A549 (cell line): ENCODE results near the gene WNT11. TPM values are rescaled to one million over a fixed set of nuclear protein-coding genes. Genes with fewer than 3 reads are reported as not detected.
A peak's percentile ranks its signal among the peaks of the same experiment; 100 is the strongest.

Experiments used
- ATAC-seq, 2 experiments: fragments of 200-7000 bp in 1 of 2; fragments of >200 bp in 1 of 2; cut with Nextera tagmentation in 1 of 2; cut with Tn5 transposase in 1 of 2; 3 replicates each; pipeline versions ENCODE4 v1.8.0 to v1.9.1; 2018 to 2020; ENCODE audit warnings: mild to moderate bottlenecking in 1 of 2, moderate library complexity in 1 of 2
- CTCF ChIA-PET: fragments of 300-600 bp; sonication (Branson Sonifier 250); formaldehyde crosslinking; extraction: SDS; loops from one replicate; lab custom pipeline; 2021; ENCODE audit warnings: antibody characterized with exemption, inconsistent platforms; lab: Yijun Ruan, JAX
- POLR2A ChIA-PET: fragments of 350-600 bp; formaldehyde crosslinking; extraction: SDS; loops from one replicate; lab custom pipeline; 2021; ENCODE audit warnings: antibody characterized with exemption, inconsistent platforms; lab: Yijun Ruan, JAX
- DNase-seq, 2 experiments: peaks; one replicate each; pipeline versions ENCODE4 v3.0.0 to v3.0.0-alpha.2; 2011 to 2016; ENCODE audit warnings: low read depth in 1 of 2, low spot score in 1 of 2
- FAIRE-seq: peaks from 2 replicates; lab custom pipeline; 2011; peaks lifted over from hg19 to GRCh38; lab: Jason Lieb, UNC
- H3K27ac ChIP-seq, 2 experiments: fragments of >200 bp; sonication (Bioruptor Twin); formaldehyde crosslinking; 3 replicates each; pipeline ENCODE4 v1.5.1; 2016 to 2017
- H3K4me1 ChIP-seq: fragments of >200 bp; sonication (Bioruptor Twin); formaldehyde crosslinking; 3 replicates; pipeline ENCODE4 v1.6.1; 2016
- H3K4me2 ChIP-seq: fragments of >200 bp; sonication (Bioruptor Twin); formaldehyde crosslinking; 3 replicates; pipeline ENCODE4 v1.6.1; 2016
- H3K4me3 ChIP-seq: fragments of >200 bp; sonication (Bioruptor Twin); formaldehyde crosslinking; 3 replicates; pipeline ENCODE4 v1.5.1; 2016
- H3K9me3 ChIP-seq: fragments of >200 bp; sonication (Bioruptor Twin); formaldehyde crosslinking; 3 replicates; pipeline ENCODE4 v1.6.1; 2016
- CHD2 ChIP-seq: fragments of 150-350 bp; IDR thresholded peaks from 2 replicates; pipeline ENCODE4 v1.6.1; 2014; ENCODE audit warnings: low read length; ENCODE audit not compliant: partially characterized antibody
- E2F6 ChIP-seq: IDR thresholded peaks from 2 replicates; pipeline ENCODE4 v1.6.1; 2012; ENCODE audit warnings: low read depth, borderline replicate concordance
- HOXB13 ChIP-seq: fragments of 250-450 bp; sonication (Bioruptor Pico); IDR thresholded peaks from 2 replicates; pipeline ENCODE4 v1.5.0; 2020; ENCODE audit warnings: low read depth, mild to moderate bottlenecking, moderate library complexity
- JUN ChIP-seq, 2 experiments: fragments of >200 bp; sonication (Bioruptor Twin); formaldehyde crosslinking; IDR thresholded peaks; 2 replicates in 1 of 2; 3 replicates in 1 of 2; pipeline ENCODE4 v1.6.1; 2016 to 2017
- MAZ ChIP-seq: fragments of 150-350 bp; IDR thresholded peaks from 2 replicates; pipeline ENCODE4 v1.6.1; 2014; ENCODE audit warnings: antibody characterized with exemption, low read depth, low read length, borderline replicate concordance
- MYC ChIP-seq: IDR thresholded peaks from 2 replicates; pipeline ENCODE4 v1.6.1; 2012; ENCODE audit warnings: mild to moderate bottlenecking, inconsistent platforms, low read length, improper control_type of control experiment, borderline replicate concordance
- POLR2A ChIP-seq: IDR thresholded peaks from 2 replicates; pipeline ENCODE4 v1.6.1; 2012; ENCODE audit warnings: mild to moderate bottlenecking, low read length
- POLR2AphosphoS2 ChIP-seq: conservative IDR thresholded peaks from 2 replicates; pipeline ENCODE4 v1.6.1; 2012; ENCODE audit warnings: low read length, improper control_type of control experiment, inconsistent platforms
- RAD21 ChIP-seq, 2 experiments: fragments of >200 bp in 1 of 2; sonication (Bioruptor Twin) in 1 of 2; formaldehyde crosslinking in 1 of 2; IDR thresholded peaks in 1 of 2; conservative IDR thresholded peaks in 1 of 2; 2 replicates in 1 of 2; 3 replicates in 1 of 2; pipeline ENCODE4 v1.6.1; 2012 to 2018; ENCODE audit warnings: inconsistent platforms in 1 of 2
- RCOR1 ChIP-seq: fragments of 150-350 bp; IDR thresholded peaks from 2 replicates; pipeline ENCODE4 v1.6.1; 2014; ENCODE audit warnings: antibody characterized with exemption, low read length, low read depth
- RNF2 ChIP-seq: fragments of 200-600 bp; sonication (generic); IDR thresholded peaks from 2 replicates; pipeline ENCODE4 v1.6.1; 2016; ENCODE audit warnings: low read depth, mild to moderate bottlenecking, antibody characterized with exemption, moderate library complexity, borderline replicate concordance
- SMC3 ChIP-seq: fragments of >200 bp; sonication (Bioruptor Twin); formaldehyde crosslinking; IDR thresholded peaks from 3 replicates; pipeline ENCODE4 v1.6.1; 2018; ENCODE audit warnings: inconsistent platforms
- WGBS: methylation state at CpG from one replicate; pipeline ENCODE4 v1.1.6; 2017; ENCODE audit errors: missing lambda C conversion rate; 5-methylcytosine and 5-hydroxymethylcytosine counted together
- polyA plus RNA-seq, 4 experiments: library from polyadenylated mRNA; depleted of rRNA in 3 of 4; stranded (reverse); fragments of >200 nt; fragmentation: RNase III in 1 of 4; extraction: RNeasy Plus Mini Kit Qiagen cat#74134 plus additional on column Dnase treatment in 1 of 4; gene quantifications; 2 replicates in 3 of 4; 3 replicates in 1 of 4; pipeline ENCODE4 v1.2.3, GENCODE V29; 2011 to 2017
- TF ChIP-seq, protein P1 (sequence below): IDR thresholded peaks from 2 replicates; pipeline ENCODE4 v1.6.1; 2012
- TF ChIP-seq, protein P2 (sequence below): fragments of >200 bp; sonication (Bioruptor Twin); formaldehyde crosslinking; IDR thresholded peaks from 3 replicates; pipeline ENCODE4 v1.6.1; 2016
- TF ChIP-seq, protein P3 (sequence below): fragments of >200 bp; sonication (Bioruptor Twin); formaldehyde crosslinking; IDR thresholded peaks from 3 replicates; pipeline ENCODE4 v1.5.1; 2016

The WNT11 gene
- polyA plus RNA-seq, 2 of the 4 experiments (the other 2 are of a cell fraction), result 0.36 to 0.57 TPM

- TF ChIP-seq POLR2A, result peak; percentile 20; the same call in 1 of the 2 replicates
- no peak for TF ChIP-seq HOXB13 (CRISPR knock-in tag)
Observed at GRCh38 chr11:76208438-76209374, 2.4 kb upstream of the WNT11 start (continued).

GRCh38 chr11:76207642-76208401, 1.5 kb upstream of the WNT11 start:
- H3K4me2 ChIP-seq, result peak overlapping the region; percentile 99
- peak; percentile 85 to 89 for DNase-seq
- no peaks in the 10 kb centered on the region for H3K9me3 ChIP-seq
- peak overlapping the region; percentile 70 to 85; a peak in 5 of 6 replicates for H3K27ac ChIP-seq
- H3K4me1 ChIP-seq, result 0 out of 3 replicates have a peak, but pooled peaks cover 9% of the 10 kb centered on the region
- TF ChIP-seq JUN (IDR thresholded peaks at IDR 0.05) (peak in 1 of 2 experiments; percentile 22; a peak in 1 of 5 replicates), RCOR1 (no peak), RAD21 (conservative IDR thresholded peaks at IDR 0.05 in 1 of 2, IDR thresholded peaks at IDR 0.05 in 1 of 2) (peak; percentile 79 to 95), RNF2 (0 out of 2 replicates have a peak, but pooled peaks have one; percentile 87), SMC3 (peak; percentile 92), CHD2 (no peak), E2F6 (peak; percentile 51), MAZ (peak; percentile 48; the same call in 1 of the 2 replicates), MYC (0 out of 2 replicates have a peak, but pooled peaks have one; percentile 3)
- TF ChIP-seq, protein P1, sequence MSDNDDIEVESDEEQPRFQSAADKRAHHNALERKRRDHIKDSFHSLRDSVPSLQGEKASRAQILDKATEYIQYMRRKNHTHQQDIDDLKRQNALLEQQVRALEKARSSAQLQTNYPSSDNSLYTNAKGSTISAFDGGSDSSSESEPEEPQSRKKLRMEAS, result peak; percentile 61
- TF ChIP-seq, protein P2, sequence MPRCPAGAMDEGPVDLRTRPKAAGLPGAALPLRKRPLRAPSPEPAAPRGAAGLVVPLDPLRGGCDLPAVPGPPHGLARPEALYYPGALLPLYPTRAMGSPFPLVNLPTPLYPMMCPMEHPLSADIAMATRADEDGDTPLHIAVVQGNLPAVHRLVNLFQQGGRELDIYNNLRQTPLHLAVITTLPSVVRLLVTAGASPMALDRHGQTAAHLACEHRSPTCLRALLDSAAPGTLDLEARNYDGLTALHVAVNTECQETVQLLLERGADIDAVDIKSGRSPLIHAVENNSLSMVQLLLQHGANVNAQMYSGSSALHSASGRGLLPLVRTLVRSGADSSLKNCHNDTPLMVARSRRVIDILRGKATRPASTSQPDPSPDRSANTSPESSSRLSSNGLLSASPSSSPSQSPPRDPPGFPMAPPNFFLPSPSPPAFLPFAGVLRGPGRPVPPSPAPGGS, result no peak
- TF ChIP-seq, protein P3, sequence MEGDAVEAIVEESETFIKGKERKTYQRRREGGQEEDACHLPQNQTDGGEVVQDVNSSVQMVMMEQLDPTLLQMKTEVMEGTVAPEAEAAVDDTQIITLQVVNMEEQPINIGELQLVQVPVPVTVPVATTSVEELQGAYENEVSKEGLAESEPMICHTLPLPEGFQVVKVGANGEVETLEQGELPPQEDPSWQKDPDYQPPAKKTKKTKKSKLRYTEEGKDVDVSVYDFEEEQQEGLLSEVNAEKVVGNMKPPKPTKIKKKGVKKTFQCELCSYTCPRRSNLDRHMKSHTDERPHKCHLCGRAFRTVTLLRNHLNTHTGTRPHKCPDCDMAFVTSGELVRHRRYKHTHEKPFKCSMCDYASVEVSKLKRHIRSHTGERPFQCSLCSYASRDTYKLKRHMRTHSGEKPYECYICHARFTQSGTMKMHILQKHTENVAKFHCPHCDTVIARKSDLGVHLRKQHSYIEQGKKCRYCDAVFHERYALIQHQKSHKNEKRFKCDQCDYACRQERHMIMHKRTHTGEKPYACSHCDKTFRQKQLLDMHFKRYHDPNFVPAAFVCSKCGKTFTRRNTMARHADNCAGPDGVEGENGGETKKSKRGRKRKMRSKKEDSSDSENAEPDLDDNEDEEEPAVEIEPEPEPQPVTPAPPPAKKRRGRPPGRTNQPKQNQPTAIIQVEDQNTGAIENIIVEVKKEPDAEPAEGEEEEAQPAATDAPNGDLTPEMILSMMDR, result peak; percentile 99
- peak; percentile 52 to 79 for ATAC-seq
- ChIA-PET CTCF (interaction anchor here (0.7 to 13.1 kb wide), 80 partner anchors 12 to 807 kb away, joined by 3 to 222 read pairs (median 4); no protein-coding TSS in a partner anchor), POLR2A (interaction anchor here (1.1 to 2.0 kb wide), 3 partner anchors 11 to 625 kb away, joined by 4 to 11 read pairs (median 5); no protein-coding TSS in a partner anchor)
- H3K4me3 ChIP-seq, result peak overlapping the region; percentile 60
- FAIRE-seq, result no peak
- 10% methylated on average over 39 of the region's 55 CpGs for WGBS

GRCh38 chr11:76206077-76206326, 300 bp downstream of the WNT11 start:
- TF ChIP-seq POLR2A (no peak), HOXB13 (CRISPR knock-in tag) (no peak), POLR2AphosphoS2 (no peak)
- TF ChIP-seq, all 56 proteins: peak for 0
- H3K4me2 ChIP-seq, result peak overlapping the region; percentile 99
- H3K9me3 ChIP-seq, result no peaks in the 10 kb centered on the region
- peak overlapping the region in 1 of 2 experiments; percentile 69; a peak in 2 of 6 replicates for H3K27ac ChIP-seq
- CTCF ChIA-PET, result interaction anchor here (0.7 to 13.1 kb wide), 6 partner anchors 11 to 310 kb away, joined by 3 to 222 read pairs (median 12); no protein-coding TSS in a partner anchor
- H3K4me3 ChIP-seq, result peak overlapping the region; percentile 60
- no peak for ATAC-seq
- no peak for FAIRE-seq
- WGBS, result 67% methylated on average over 11 of the region's 18 CpGs
- 0 out of 3 replicates have a peak, but pooled peaks cover 9% of the 10 kb centered on the region for H3K4me1 ChIP-seq
- DNase-seq, result no peak
- POLR2A ChIA-PET, result no interaction called here
